Measurements from ENCODE around the gene ASIC5. TPM values are rescaled to one million over a fixed set of nuclear protein-coding genes. Genes with fewer than 3 reads are reported as not detected.
A peak's percentile ranks its signal among the peaks of the same experiment; 100 is the strongest.

ASIC5 gene
- total RNA-seq, 2 experiments from 2014 or later, result not detected

DNA sequence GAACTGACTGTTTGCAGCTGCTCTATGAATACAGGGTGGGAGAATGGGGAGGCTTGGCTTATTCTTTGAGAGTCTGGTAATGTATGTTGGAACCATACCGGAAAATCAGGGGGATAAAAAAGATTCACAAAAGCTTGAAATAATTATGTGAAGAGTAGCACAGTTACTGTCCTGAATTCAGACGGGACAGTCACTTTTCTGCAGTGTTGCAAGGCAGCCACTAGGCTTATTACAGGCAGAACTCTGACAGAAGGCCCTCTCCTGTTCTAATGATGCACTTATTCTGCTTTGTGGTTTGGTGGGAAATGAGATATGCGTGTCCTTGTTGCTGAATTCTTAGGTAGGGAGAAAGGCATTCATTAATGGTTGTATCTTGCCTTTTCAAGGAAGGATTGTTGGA is 70.1 kb downstream of the ASIC5 start:
- no peak for TF ChIP-seq EZH2phosphoT487 (IDR thresholded peaks at IDR 0.05; ENCODE audit: borderline replicate concordance, low read depth, low read length)
- TF ChIP-seq, protein P1, sequence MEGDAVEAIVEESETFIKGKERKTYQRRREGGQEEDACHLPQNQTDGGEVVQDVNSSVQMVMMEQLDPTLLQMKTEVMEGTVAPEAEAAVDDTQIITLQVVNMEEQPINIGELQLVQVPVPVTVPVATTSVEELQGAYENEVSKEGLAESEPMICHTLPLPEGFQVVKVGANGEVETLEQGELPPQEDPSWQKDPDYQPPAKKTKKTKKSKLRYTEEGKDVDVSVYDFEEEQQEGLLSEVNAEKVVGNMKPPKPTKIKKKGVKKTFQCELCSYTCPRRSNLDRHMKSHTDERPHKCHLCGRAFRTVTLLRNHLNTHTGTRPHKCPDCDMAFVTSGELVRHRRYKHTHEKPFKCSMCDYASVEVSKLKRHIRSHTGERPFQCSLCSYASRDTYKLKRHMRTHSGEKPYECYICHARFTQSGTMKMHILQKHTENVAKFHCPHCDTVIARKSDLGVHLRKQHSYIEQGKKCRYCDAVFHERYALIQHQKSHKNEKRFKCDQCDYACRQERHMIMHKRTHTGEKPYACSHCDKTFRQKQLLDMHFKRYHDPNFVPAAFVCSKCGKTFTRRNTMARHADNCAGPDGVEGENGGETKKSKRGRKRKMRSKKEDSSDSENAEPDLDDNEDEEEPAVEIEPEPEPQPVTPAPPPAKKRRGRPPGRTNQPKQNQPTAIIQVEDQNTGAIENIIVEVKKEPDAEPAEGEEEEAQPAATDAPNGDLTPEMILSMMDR (conservative IDR thresholded peaks at IDR 0.05; ENCODE audit: low read length), result peak; percentile 48
- no peak overlapping the region for H3K4me3 ChIP-seq (ENCODE audit: low read depth, low read length, poor library complexity, severe bottlenecking)
- no peaks in the 10 kb centered on the region for H3K36me3 ChIP-seq (ENCODE audit: insufficient read depth, low read length)
- ChIA-PET POLR2A (interaction anchor here (0.5 kb wide), 2 partner anchors 278 to 1656 kb away, joined by 3 to 4 read pairs; no protein-coding TSS in a partner anchor), CTCF (ENCODE audit: unreplicated experiment) (no interaction called here)
- intact Hi-C loops (cut with micrococcal nuclease; ENCODE audit: unreplicated experiment), result no loop called here
- H3K27ac ChIP-seq (ENCODE audit: low read depth, low read length, poor library complexity, severe bottlenecking), result no peak overlapping the region
- no peaks in the 10 kb centered on the region for H3K9me3 ChIP-seq (ENCODE audit: low read length)
- no peaks in the 10 kb centered on the region for H3K9me2 ChIP-seq (ENCODE audit: insufficient read depth, low read length)
- BruUV-seq (replicated peaks), result no TSS peak
- H2AFZ ChIP-seq (ENCODE audit: low read length), result no peak overlapping the region
- no peak overlapping the region for H3K4me2 ChIP-seq (ENCODE audit: low read length)
- H4K20me1 ChIP-seq (ENCODE audit: insufficient read depth, low read length), result no peaks in the 10 kb centered on the region
- no peaks in the 10 kb centered on the region for H3K4me1 ChIP-seq (ENCODE audit: insufficient read depth, low read length, poor library complexity, severe bottlenecking)
- H3K79me2 ChIP-seq (ENCODE audit: insufficient read depth, low read depth, low read length), result no peaks in the 10 kb centered on the region
- no peak for DNase-seq (ENCODE audit: low spot score)

DNA sequence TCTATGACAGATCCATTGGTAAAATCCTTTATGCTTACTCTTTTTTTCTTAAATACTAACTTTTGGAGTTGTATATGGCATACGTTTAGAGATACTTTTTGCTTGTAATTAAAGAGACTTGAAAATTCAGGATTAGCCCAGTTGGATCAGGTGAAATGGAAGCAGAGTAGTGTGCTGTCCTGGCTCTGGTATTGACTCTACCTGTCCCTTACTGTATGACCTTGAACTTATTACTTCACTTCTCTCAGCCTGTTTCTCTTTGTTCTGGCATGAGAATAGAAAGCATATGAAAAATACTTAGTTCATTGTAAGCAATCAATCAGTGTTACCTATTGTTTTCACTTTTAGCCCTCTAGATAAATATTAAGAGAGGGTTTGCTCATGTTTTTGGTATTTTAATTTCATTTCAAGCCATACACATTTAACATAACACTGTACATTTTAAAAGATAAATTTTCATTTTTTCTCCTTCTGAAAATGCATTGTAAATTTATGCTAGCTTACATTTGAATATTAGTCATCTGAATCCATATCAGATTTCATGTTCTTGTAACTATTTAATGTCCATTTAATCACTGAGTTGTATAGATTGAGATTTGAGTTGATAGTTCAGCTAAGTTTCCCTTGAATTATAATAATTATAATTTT is 71.4 kb downstream of the ASIC5 start:
- no peak overlapping the region for H2AFZ ChIP-seq (ENCODE audit: low read length)
- TF ChIP-seq, protein P1 (conservative IDR thresholded peaks at IDR 0.05; ENCODE audit: low read length), result no peak
- TF ChIP-seq EZH2phosphoT487 (IDR thresholded peaks at IDR 0.05; ENCODE audit: borderline replicate concordance, low read depth, low read length), result no peak
- CTCF ChIA-PET (ENCODE audit: unreplicated experiment), result no interaction called here

GRCh38 chr4:155789982-155790381 is 76.1 kb downstream of the ASIC5 start:
- intact Hi-C loops (cut with micrococcal nuclease; ENCODE audit: unreplicated experiment), result loop anchor here (10.0 kb wide), 1 partner anchor 975 kb away; no protein-coding TSS in a partner anchor
- POLR2A ChIA-PET, result no interaction called here
- Histone ChIP-seq H3K4me2 (ENCODE audit: low read length) (no peak overlapping the region), H4K20me1 (ENCODE audit: insufficient read depth, low read length) (no peaks in the 10 kb centered on the region), H3K4me1 (ENCODE audit: insufficient read depth, low read length, poor library complexity, severe bottlenecking) (no peaks in the 10 kb centered on the region), H2AFZ (ENCODE audit: low read length) (no peak overlapping the region), H3K27ac (ENCODE audit: low read depth, low read length, poor library complexity, severe bottlenecking) (no peak overlapping the region), H3K36me3 (ENCODE audit: insufficient read depth, low read length) (no peaks in the 10 kb centered on the region), H3K79me2 (ENCODE audit: insufficient read depth, low read depth, low read length) (no peaks in the 10 kb centered on the region), H3K9me3 (ENCODE audit: low read length) (no peaks in the 10 kb centered on the region), H3K4me3 (ENCODE audit: low read depth, low read length, poor library complexity, severe bottlenecking) (no peak overlapping the region), H3K9me2 (ENCODE audit: insufficient read depth, low read length) (no peaks in the 10 kb centered on the region)
- no peak for DNase-seq (ENCODE audit: low spot score)
- BruUV-seq (replicated peaks), result no TSS peak
- TF ChIP-seq, protein P1 (conservative IDR thresholded peaks at IDR 0.05; ENCODE audit: low read length), result no peak
- TF ChIP-seq EZH2phosphoT487 (IDR thresholded peaks at IDR 0.05; ENCODE audit: borderline replicate concordance, low read depth, low read length), result no peak
- CTCF ChIA-PET (ENCODE audit: unreplicated experiment), result no interaction called here

More for the DNA sequence above, 71.4 kb downstream of the ASIC5 start:
- intact Hi-C loops (cut with micrococcal nuclease; ENCODE audit: unreplicated experiment), result no loop called here
- DNase-seq (ENCODE audit: low spot score), result no peak
- Histone ChIP-seq H3K4me2 (ENCODE audit: low read length) (no peak overlapping the region), H3K4me1 (ENCODE audit: insufficient read depth, low read length, poor library complexity, severe bottlenecking) (no peaks in the 10 kb centered on the region), H3K9me3 (ENCODE audit: low read length) (no peaks in the 10 kb centered on the region), H3K9me2 (ENCODE audit: insufficient read depth, low read length) (no peaks in the 10 kb centered on the region), H4K20me1 (ENCODE audit: insufficient read depth, low read length) (no peaks in the 10 kb centered on the region), H3K79me2 (ENCODE audit: insufficient read depth, low read depth, low read length) (no peaks in the 10 kb centered on the region), H3K27ac (ENCODE audit: low read depth, low read length, poor library complexity, severe bottlenecking) (no peak overlapping the region), H3K4me3 (ENCODE audit: low read depth, low read length, poor library complexity, severe bottlenecking) (no peak overlapping the region), H3K36me3 (ENCODE audit: insufficient read depth, low read length) (no peaks in the 10 kb centered on the region)
- POLR2A ChIA-PET, result no interaction called here
- BruUV-seq (replicated peaks), result no TSS peak

Data from OCI-LY7 (cell line).